Suprapubic skin (tissue), 4 donors: ENCODE measurements around the gene HOMER1. TPM values are rescaled to one million over a fixed set of nuclear protein-coding genes. Genes with fewer than 3 reads are reported as not detected.

Experiments used
- DNase-seq, 2 donors: peaks; one replicate each; pipeline ENCODE4 v3.0.0-alpha.2; 2019; ENCODE audit warnings: low spot score in 2 of 2
- H3K27ac ChIP-seq: fragments of 200-600 bp; sonication (generic); one replicate; pipeline ENCODE4 v1.5.1; 2019
- H3K27me3 ChIP-seq: fragments of 200-600 bp; sonication (generic); one replicate; pipeline ENCODE4 v1.5.1; 2019
- H3K36me3 ChIP-seq: fragments of 200-600 bp; sonication (generic); one replicate; pipeline ENCODE4 v1.5.1; 2019
- H3K4me1 ChIP-seq: fragments of 200-600 bp; sonication (generic); one replicate; pipeline ENCODE4 v1.5.1; 2019
- H3K4me3 ChIP-seq: fragments of 200-600 bp; sonication (generic); one replicate; pipeline ENCODE4 v1.5.1; 2019; ENCODE audit warnings: mild to moderate bottlenecking
- H3K9me3 ChIP-seq: fragments of 200-600 bp; sonication (generic); one replicate; pipeline ENCODE4 v1.5.1; 2019
- EP300 ChIP-seq: sonication (generic); formaldehyde crosslinking; IDR thresholded peaks from one replicate; pipeline ENCODE4 v1.6.1; 2017; ENCODE audit warnings: antibody characterized with exemption
- POLR2A ChIP-seq, 2 donors: fragments of 450-650 bp; IDR thresholded peaks; one replicate each; pipeline ENCODE4 v1.6.1; 2017; ENCODE audit warnings: antibody characterized with exemption in 2 of 2, mild to moderate bottlenecking in 2 of 2, moderate library complexity in 2 of 2
- POLR2AphosphoS5 ChIP-seq, 3 donors: sonication (generic); formaldehyde crosslinking; IDR thresholded peaks; one replicate each; pipeline ENCODE4 v1.6.1; 2017; ENCODE audit warnings: antibody characterized with exemption in 3 of 3
- WGBS: methylation state at CpG from one replicate; pipeline ENCODE4 v1.1.5; 2018; 5-methylcytosine and 5-hydroxymethylcytosine counted together
- total RNA-seq, 4 donors: library from RNA; depleted of rRNA; stranded (reverse); fragments of >200 nt; gene quantifications; one replicate each; pipeline ENCODE4 v1.1.0, GENCODE V29; 2016
- TF ChIP-seq, protein P1 (sequence below), 2 donors: fragments of 200-600 bp in 1 of 2; fragments of 450-650 bp in 1 of 2; sonication (generic) in 1 of 2; IDR thresholded peaks; one replicate each; pipeline ENCODE4 v1.5.1; 2016 to 2019; ENCODE audit warnings: antibody characterized with exemption in 2 of 2, mild to moderate bottlenecking in 1 of 2, moderate library complexity in 1 of 2

HOMER1 gene
- total RNA-seq, 4 donors from 2014 or later: 6.0 to 7.5 (median 7.0) TPM

GRCh38 chr5:79513308-79513703 lies 628 bp downstream of the HOMER1 start:
- Histone ChIP-seq H3K4me3 (peak overlapping the region; percentile 80), H3K4me1 (peaks cover 40% of the 10 kb centered on the region), H3K36me3 (no peaks in the 10 kb centered on the region), H3K27ac (peak overlapping the region; percentile 94), H3K9me3 (no peaks in the 10 kb centered on the region), H3K27me3 (peaks cover 4% of the 10 kb centered on the region)
- no peak for TF ChIP-seq POLR2AphosphoS5 (IDR thresholded peaks at IDR 0.05)
- TF ChIP-seq POLR2A (IDR thresholded peaks at IDR 0.05): no peak
- TF ChIP-seq, protein P1, sequence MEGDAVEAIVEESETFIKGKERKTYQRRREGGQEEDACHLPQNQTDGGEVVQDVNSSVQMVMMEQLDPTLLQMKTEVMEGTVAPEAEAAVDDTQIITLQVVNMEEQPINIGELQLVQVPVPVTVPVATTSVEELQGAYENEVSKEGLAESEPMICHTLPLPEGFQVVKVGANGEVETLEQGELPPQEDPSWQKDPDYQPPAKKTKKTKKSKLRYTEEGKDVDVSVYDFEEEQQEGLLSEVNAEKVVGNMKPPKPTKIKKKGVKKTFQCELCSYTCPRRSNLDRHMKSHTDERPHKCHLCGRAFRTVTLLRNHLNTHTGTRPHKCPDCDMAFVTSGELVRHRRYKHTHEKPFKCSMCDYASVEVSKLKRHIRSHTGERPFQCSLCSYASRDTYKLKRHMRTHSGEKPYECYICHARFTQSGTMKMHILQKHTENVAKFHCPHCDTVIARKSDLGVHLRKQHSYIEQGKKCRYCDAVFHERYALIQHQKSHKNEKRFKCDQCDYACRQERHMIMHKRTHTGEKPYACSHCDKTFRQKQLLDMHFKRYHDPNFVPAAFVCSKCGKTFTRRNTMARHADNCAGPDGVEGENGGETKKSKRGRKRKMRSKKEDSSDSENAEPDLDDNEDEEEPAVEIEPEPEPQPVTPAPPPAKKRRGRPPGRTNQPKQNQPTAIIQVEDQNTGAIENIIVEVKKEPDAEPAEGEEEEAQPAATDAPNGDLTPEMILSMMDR (IDR thresholded peaks at IDR 0.05): no peak
- no peak for TF ChIP-seq EP300
- peak in 1 of 2 donors; percentile 71 for DNase-seq
- 1% methylated on average over 13 of the region's 26 CpGs for WGBS

DNA sequence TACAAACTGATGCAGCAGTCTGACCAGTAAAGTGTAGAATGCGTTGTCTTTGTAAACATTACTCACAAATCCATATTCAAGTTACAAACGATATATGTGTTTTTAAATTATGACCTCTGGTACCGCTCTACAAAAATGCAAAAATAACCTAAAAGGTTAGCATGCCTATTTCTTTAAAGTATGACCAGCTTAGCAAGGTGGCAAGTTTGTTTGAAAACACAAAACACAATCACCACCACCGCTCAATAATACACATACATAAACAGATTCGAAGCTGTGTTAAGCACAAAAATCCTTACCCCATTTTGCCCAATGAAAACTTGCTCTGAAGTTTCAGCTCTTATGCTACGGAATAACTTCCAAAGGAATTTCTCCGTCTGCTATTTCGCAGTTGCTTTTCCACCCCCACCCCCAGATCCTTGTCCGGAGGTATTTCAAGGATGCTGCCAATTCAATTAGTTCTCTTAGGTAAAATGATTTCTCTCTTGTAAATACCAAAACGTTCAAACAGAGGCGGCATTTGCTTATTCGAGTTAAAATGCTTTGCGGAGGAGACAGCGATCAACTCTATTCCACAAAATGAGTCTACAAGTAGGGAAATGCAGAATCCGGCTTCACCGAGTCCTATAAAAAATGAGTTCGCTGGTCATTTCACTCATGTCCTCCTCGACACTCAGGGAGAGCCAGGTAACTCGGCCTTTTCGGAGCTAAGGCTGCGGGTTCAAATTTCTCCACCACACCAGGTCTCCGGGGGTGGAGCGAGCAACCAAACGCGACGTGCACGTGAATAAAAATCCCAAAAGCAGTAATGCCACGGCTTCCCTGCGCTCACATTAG lies 1.2 kb downstream of the HOMER1 start:
- H3K4me1 ChIP-seq: peaks cover 40% of the 10 kb centered on the region
- WGBS: 10% methylated on average over 23 of the region's 29 CpGs
- no peaks in the 10 kb centered on the region for H3K36me3 ChIP-seq
- H3K4me3 ChIP-seq: peak overlapping the region; percentile 80
- peak overlapping the region; percentile 94 for H3K27ac ChIP-seq
- H3K9me3 ChIP-seq: no peaks in the 10 kb centered on the region
- no peak for DNase-seq
- TF ChIP-seq POLR2AphosphoS5 (IDR thresholded peaks at IDR 0.05): no peak
- TF ChIP-seq POLR2A (IDR thresholded peaks at IDR 0.05): no peak
- TF ChIP-seq, protein P1 (IDR thresholded peaks at IDR 0.05): no peak
- no peak for TF ChIP-seq EP300
- H3K27me3 ChIP-seq: peaks cover 4% of the 10 kb centered on the region

- no peak for DNase-seq
- H3K36me3 ChIP-seq: no peaks in the 10 kb centered on the region
- WGBS: 36% methylated on average over 11 of the region's 11 CpGs
- H3K9me3 ChIP-seq: no peaks in the 10 kb centered on the region
- no peak overlapping the region for H3K27ac ChIP-seq
- peaks cover 4% of the 10 kb centered on the region for H3K27me3 ChIP-seq
- peak overlapping the region; percentile 80 for H3K4me3 ChIP-seq
- H3K4me1 ChIP-seq: peaks cover 40% of the 10 kb centered on the region
- TF ChIP-seq POLR2AphosphoS5 (IDR thresholded peaks at IDR 0.05) (no peak), POLR2A (IDR thresholded peaks at IDR 0.05) (no peak), EP300 (no peak)
- TF ChIP-seq, protein P1 (IDR thresholded peaks at IDR 0.05): no peak
Measured at GRCh38 chr5:79512049-79512448, 1.9 kb downstream of the HOMER1 start.

DNA sequence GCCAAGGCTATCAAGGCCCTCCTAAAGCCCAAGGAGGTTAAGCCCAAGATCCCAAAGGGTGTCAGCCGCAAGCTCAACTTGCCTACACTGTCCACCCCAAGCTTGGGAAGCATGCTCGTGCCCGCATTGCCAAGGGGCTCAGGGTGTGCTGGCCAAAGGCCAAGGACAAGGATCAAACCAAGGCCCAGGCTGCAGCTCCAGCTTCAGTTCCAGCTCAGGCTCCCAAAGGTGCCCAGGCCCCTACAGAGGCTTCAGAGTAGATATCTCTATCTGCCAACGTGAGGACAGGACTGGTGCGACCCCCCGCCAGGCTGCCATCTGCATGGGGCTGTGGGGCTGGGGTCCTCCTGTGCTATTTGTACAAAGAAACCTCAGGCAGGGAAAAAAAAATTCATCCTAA lies 3.3 kb downstream of the HOMER1 start:
- Histone ChIP-seq H3K27ac (no peak overlapping the region), H3K9me3 (no peaks in the 10 kb centered on the region), H3K27me3 (peaks cover 4% of the 10 kb centered on the region), H3K36me3 (no peaks in the 10 kb centered on the region), H3K4me3 (no peak overlapping the region), H3K4me1 (peaks cover 40% of the 10 kb centered on the region)
- TF ChIP-seq, protein P1 (IDR thresholded peaks at IDR 0.05): no peak
- WGBS: 97% methylated on average over 5 of the region's 6 CpGs
- DNase-seq: no peak

DNA sequence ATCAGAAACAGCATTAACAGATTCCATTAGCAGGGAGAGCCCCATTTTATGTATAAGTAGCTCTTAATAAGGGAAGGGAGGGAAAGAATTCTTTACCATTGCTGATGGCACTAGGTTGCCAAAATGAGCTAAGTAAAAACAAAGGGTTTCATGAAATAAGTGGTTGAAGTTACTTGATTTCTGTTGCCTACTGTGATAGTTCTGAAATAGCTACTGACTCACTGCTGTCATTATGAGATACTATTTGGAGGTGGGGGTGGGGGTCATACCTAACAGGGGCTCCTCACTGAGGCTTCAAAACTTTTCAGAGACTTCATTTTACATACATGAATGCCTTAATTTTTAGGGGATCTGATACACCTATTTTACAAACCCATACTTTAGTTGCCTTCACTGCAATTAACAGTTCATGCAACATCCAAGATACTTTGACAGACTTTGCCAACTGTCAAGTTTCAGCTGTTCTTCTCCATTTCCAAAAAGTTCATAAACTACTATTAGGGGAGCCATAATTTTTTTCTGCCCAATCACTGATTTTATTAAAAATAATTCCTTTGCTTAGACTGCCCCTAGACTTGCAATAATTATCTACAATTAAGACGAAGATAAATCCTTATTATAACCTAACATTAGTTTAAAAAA lies 4.6 kb downstream of the HOMER1 start:
- peaks cover 4% of the 10 kb centered on the region for H3K27me3 ChIP-seq
- WGBS: 93% methylated on average over 1 of the region's 1 CpG
- no peak overlapping the region for H3K27ac ChIP-seq

More for the DNA sequence above, 4.6 kb downstream of the HOMER1 start:
- Histone ChIP-seq H3K4me3 (no peak overlapping the region), H3K4me1 (peaks cover 33% of the 10 kb centered on the region), H3K9me3 (no peaks in the 10 kb centered on the region), H3K36me3 (no peaks in the 10 kb centered on the region)
- TF ChIP-seq EP300: no peak
- no peak for TF ChIP-seq POLR2A (IDR thresholded peaks at IDR 0.05)
- TF ChIP-seq POLR2AphosphoS5 (IDR thresholded peaks at IDR 0.05): no peak
- TF ChIP-seq, protein P1 (IDR thresholded peaks at IDR 0.05): no peak
- no peak for DNase-seq
